Ecto neural progenitor cell (in vitro differentiated cells): ENCODE results near the gene TNFAIP3.
"Not testable (repeated sequence)": the region's sequence is repeated elsewhere in the genome, so short reads cannot be mapped to it uniquely, and the experiment has no call there.

Source experiments
- DNase-seq: peaks from one replicate; pipeline ENCODE4 v3.0.0-alpha.2; 2018; ENCODE audit warnings: low spot score

TNFAIP3 gene

GRCh38 chr6:137866914-137867684, at the start of gene TNFAIP3:
TNFAIP3 (plus strand) TSS chr6:137867259; CDS start chr6:137871228, 3,969 bp downstream.
- peak; percentile 92 for DNase-seq

GRCh38 chr6:137818440-137818839, 48.6 kb upstream of the TNFAIP3 start:
- DNase-seq: no peak

- DNase-seq: no peak
Measured at GRCh38 chr6:137819740-137820139, 47.3 kb upstream of the TNFAIP3 start.

- DNase-seq: no peak
Measured at GRCh38 chr6:137820425-137820824, 46.6 kb upstream of the TNFAIP3 start.

DNA sequence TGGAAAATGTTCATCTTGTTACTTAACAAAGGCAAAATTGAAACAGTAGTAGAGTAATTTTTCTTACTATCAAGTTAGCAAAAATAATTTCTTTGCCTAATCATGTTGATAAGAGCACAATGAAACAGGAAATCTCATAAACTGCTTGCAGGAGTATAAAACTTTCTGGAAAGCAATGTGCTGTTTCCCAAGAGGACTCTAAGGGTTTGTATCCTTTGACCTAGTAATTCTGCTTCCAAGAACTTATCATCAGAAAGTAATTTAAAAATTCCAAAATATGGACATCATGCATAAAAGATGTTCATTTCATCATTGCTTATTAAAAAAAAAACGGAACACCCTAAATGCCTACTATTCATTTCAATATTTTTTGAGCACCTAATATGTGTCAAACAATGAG, 46.1 kb upstream of the TNFAIP3 start:
- no peak for DNase-seq

GRCh38 chr6:137821491-137821890, 45.6 kb upstream of the TNFAIP3 start:
- no peak for DNase-seq

- no peak for DNase-seq
Measured at GRCh38 chr6:137823826-137824555, 43.1 kb upstream of the TNFAIP3 start.

- DNase-seq: no peak
Measured at GRCh38 chr6:137824556-137824879, 42.5 kb upstream of the TNFAIP3 start.

- no peak for DNase-seq
Measured at GRCh38 chr6:137824896-137825295, 42.2 kb upstream of the TNFAIP3 start.

- DNase-seq: no peak
Measured at GRCh38 chr6:137827411-137827940, 39.6 kb upstream of the TNFAIP3 start.

DNA sequence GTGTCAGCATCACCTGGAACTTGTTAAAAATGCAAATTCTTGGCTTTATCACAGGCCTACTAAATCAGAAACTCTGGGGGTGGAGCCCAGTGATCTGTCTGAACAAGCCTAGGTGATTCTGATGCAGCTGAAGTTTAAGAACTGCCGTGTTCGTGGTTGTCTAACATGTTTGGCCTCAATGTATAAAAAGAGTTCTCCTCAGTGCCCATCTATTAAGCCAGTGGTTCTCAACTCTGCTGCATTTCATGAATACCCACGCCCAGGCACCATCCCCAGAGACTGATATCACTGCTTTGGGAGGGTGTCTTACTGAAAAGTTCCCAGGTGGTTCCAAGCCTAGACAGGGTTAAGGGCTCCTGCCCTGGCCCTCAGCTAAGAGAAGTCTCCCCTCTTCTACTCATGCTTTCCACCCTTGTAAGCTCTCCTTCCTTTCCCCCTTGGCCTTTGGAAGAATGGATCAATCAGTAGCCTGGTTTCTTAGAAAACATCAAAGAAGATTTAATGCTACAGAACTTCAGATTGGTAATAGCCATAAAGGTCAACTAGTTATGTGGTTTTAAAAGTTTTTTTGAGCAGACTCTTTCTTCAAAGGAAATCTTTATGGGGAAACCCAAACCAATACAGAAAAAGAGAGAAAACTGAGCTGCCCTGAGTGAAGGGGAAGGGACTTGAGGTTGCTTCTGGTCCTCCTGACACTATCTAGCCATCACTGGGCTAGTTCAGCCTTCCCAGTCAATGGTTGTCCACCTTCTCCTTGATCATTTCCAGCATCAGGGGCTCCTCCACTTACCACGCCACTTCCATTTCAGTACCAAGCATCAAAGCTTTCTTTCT, 38.9 kb upstream of the TNFAIP3 start:
- DNase-seq: no peak

DNA sequence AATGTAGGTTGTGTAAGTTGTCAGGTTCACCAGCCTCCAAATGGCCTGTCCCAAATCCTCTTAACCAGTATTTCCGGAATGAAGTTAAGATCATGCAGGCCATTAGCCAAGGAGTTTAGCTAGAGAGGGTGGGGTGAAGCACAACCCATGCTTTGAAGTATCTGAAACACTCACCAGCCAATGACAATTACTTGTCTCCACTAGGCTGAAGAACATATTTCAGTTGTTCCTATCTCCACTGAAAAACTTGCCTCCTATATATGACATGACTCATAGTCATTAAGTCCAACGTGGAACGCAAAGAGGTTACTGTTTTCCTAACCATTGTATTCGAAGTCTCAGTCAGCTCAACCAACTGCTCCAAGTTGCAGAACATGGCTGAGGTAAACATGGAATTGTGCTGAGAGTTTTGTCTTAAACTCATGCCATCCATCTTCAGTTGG, 37.4 kb upstream of the TNFAIP3 start:
- no peak for DNase-seq

DNA sequence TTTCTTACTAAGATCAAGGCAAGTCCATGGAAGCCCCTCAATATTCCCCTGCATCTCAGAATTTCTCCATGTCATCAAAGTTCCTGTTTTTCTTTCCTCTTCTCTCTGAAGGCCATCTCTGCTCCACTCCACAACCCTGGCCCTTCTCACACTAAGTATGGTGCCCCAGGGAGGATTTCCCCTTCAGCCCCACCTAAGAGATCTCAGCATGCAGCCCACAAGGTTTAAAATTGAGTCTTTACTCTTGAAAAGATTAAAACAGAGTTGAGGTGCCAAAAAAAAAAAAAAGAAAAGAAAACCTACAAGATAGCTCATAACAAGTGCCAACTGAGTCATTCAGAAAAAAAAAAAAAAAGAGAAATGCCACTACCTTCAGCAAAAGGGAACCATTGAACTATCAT, 36.5 kb upstream of the TNFAIP3 start:
- DNase-seq: no peak

DNA sequence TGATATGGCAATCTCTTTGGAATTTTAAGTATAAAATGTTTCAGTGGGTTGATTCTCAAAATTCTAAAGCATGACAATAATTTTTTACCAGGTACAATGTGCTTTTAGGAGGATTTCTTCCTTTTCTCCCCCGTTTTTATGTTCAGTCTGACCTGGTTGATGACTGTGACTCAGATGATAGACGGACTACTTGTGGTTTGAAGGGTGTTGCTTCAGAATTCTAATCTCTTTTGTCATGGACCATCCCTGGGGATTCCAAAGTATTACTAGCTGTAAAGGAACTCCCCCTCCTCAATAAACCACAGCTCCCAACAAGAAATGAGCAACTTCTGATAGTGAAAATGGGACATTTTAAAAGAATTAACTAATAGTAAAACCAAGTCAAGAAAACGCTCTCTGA, 34.9 kb upstream of the TNFAIP3 start:
- DNase-seq: no peak

DNA sequence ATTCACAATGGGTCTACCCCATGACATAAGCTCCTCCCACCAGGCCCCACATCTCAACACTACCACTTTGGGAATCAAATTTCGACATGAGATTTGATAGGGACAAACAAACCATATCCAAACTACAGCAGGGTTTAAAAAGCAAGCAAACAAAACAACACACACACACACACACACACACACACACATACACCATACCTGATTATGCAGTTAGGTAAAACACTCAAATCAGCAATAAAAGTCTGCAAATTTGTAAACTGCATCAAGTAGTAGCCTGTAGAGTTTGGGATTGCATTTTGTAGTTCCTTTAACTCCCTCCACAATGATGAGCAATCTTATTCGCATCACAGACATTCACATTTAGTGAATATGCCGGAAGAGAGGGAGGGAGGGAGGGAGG, 32.6 kb upstream of the TNFAIP3 start:
- DNase-seq: no peak

DNA sequence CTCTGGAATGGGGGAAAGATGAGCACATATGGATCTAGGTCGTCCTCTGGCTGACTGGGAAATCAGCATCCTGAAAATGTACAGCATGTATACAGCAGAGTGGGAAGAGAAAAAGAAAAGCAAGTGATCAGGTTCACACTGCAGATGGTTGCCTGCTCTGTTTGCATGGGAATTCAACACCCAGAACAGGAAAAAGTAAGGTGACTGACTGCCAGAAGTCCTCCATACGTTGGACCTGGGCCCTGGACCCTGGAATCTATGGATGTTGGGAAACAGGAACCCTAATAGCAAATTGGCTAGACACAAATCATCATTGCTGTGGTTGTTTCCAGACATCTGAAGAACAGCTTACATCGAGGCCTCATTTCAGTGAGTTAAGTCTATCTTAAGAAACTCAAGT, 30.3 kb upstream of the TNFAIP3 start:
- no peak for DNase-seq

DNA sequence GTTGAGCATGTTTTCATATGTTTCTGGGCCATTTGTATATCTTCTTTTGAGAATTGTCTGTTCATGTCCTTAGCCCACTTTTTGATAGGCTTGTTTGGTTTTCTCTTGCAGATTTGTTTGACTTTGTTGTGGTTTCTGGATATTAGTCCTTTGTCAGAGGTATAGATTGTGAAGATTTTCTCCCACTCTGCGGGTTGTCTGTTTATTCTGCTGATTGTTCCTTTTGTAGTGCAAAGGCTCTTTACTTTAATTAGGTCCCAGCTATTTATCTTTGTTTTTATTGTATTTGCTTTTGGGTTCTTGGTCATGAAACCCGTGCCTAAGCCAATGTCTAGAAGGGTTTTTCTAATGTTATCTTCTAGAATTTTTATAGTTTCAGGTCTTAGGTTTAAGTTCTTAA, 29.0 kb upstream of the TNFAIP3 start:
- not testable (repeated sequence) for DNase-seq

GRCh38 chr6:137838597-137838996, 28.5 kb upstream of the TNFAIP3 start:
- not testable (repeated sequence) for DNase-seq

DNA sequence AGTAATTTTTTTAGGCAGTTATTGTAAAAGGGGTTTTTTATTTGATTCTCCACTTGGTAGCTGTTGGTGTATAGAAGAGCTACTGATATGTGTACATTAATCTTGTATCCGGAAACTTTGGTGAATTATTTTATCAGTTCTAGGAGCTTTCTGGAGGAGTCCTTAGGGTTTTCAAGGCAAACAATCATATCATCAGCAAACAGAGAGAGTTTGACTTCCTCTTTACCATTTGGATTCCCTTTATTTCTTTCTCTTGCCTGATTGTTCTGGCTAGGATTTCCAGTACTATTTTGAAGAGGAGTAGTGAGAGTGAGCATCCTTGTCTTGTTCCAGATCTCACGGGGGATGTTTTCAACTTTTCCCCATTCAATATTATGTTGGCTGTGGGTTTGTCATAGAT, 28.0 kb upstream of the TNFAIP3 start:
- DNase-seq: no peak

GRCh38 chr6:137840252-137840651, 26.8 kb upstream of the TNFAIP3 start:
- no peak for DNase-seq

DNA sequence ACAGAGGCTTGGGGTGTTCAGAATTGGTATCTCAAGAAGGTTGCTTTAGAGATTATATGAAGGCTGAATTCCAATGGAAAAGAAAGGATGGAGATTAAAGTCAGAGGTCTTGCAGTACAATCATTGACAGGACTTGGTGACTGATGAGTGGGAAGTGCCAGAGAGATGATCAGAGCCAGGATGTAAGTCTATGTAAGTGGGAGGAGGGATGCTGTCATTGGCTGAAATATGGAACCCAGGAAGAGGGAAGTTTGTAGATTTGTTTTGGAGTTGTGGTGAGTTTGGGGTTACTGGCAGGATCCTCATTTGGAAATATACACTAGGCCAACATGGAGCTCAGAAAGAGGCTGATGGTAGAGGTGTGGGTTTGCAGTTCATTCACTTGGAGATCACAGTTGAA, 23.8 kb upstream of the TNFAIP3 start:
- no peak for DNase-seq

DNA sequence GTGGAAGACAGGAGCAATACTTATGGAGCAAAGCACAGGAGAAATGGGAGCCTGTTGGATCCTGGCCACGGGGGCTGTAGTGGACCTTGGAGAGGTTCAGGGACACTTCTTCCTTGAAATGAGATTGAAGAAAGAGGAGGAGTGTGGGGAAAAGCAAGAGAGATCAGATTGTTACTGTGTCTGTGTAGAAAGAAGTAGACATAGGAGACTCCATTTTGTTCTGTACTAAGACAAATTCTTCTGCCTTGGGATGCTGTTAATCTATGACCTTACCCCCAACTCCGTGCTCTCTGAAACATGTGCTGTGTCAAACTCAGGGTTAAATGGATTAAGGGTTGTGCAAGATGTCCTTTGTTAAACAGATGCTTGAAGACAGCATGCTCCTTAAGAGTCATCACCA, 22.7 kb upstream of the TNFAIP3 start:
- not testable (repeated sequence) for DNase-seq
